GM12878 (cell line): ENCODE data around the gene NISCH. TPM values are rescaled to one million over a fixed set of nuclear protein-coding genes. Genes with fewer than 3 reads are reported as not detected.

Source experiments
- ATAC-seq: fragments of 200-7000 bp; cut with Tn5 transposase; 3 replicates; pipeline ENCODE4 v1.9.1; 2020; ENCODE audit warnings: mild to moderate bottlenecking, moderate library complexity
- BruUV-seq: library from RNA; stranded (reverse); fragments of 400-500 nt; replicated peaks from 2 replicates; lab custom pipeline; 2021; lab: Mats Ljungman, UMichigan
- CTCF ChIA-PET: fragments of 300-600 bp; sonication (Branson Sonifier 250); formaldehyde crosslinking; extraction: SDS; loops from one replicate; lab custom pipeline; 2021; ENCODE audit warnings: inconsistent platforms; lab: Yijun Ruan, JAX
- POLR2A ChIA-PET: fragments of 350-600 bp; formaldehyde crosslinking; extraction: SDS; loops from one replicate; lab custom pipeline; 2021; ENCODE audit warnings: inconsistent platforms; lab: Charles Lee
- RAD21 ChIA-PET: fragments of 300-600 bp; sonication (Branson Sonifier 250); formaldehyde crosslinking; loops from one replicate; lab custom pipeline; 2023; ENCODE audit warnings: antibody characterized with exemption; ENCODE audit not compliant: unreplicated experiment; lab: Charles Lee
- SMC1A ChIA-PET: fragments of 300-600 bp; sonication (Branson Sonifier 250); formaldehyde crosslinking; loops from one replicate; lab custom pipeline; 2023; ENCODE audit not compliant: unreplicated experiment, uncharacterized antibody; lab: Charles Lee
- DNase-seq: peaks from one replicate; pipeline ENCODE4 v3.0.0-alpha.2; 2011; ENCODE audit warnings: low read depth, low spot score
- FAIRE-seq: peaks from 3 replicates; lab custom pipeline; 2011; peaks lifted over from hg19 to GRCh38; lab: Jason Lieb, UNC
- H2AFZ ChIP-seq: 2 replicates; pipeline ENCODE4 v1.6.0; 2011; ENCODE audit warnings: low read depth, low read length, control low read depth; ENCODE audit not compliant: control insufficient read depth
- H3K27ac ChIP-seq: 2 replicates; pipeline ENCODE4 v1.5.1; 2011; ENCODE audit warnings: control low read depth; ENCODE audit not compliant: control insufficient read depth, insufficient read depth
- H3K27me3 ChIP-seq, 2 experiments: replicated peaks in 1 of 2; 2 replicates each; pipeline versions ENCODE4 v1.6.0 to v1.6.1; 2011; ENCODE audit warnings: low read length in 1 of 2; ENCODE audit not compliant: control insufficient read depth in 2 of 2, insufficient read depth in 2 of 2
- H3K36me3 ChIP-seq, 2 experiments: 2 replicates each; pipeline ENCODE4 v1.5.1; 2011; ENCODE audit warnings: low read length in 1 of 2; ENCODE audit not compliant: control insufficient read depth in 2 of 2, insufficient read depth in 2 of 2
- H3K4me1 ChIP-seq: 2 replicates; pipeline ENCODE4 v1.6.1; 2011; ENCODE audit warnings: mild to moderate bottlenecking, low read length, moderate library complexity, mixed read lengths; ENCODE audit not compliant: control insufficient read depth, insufficient read depth
- H3K4me2 ChIP-seq: 2 replicates; pipeline ENCODE4 v1.6.0; 2011; ENCODE audit warnings: control low read depth; ENCODE audit not compliant: control insufficient read depth, insufficient read depth
- H3K4me3 ChIP-seq: fragments of 200-600 bp; sonication (generic); 2 replicates; pipeline ENCODE4 v1.5.1; 2016
- H3K79me2 ChIP-seq: 2 replicates; pipeline ENCODE4 v1.6.0; 2011; ENCODE audit warnings: low read length; ENCODE audit not compliant: control insufficient read depth, insufficient read depth
- H3K9ac ChIP-seq: 2 replicates; pipeline ENCODE4 v1.8.0; 2011; ENCODE audit warnings: low read length, control low read depth, mixed read lengths; ENCODE audit not compliant: control insufficient read depth, insufficient read depth
- H3K9me3 ChIP-seq: replicated peaks from 3 replicates; pipeline ENCODE4 v1.5.1; 2011; ENCODE audit warnings: mild to moderate bottlenecking, low read length; ENCODE audit not compliant: control insufficient read depth, insufficient read depth
- H4K20me1 ChIP-seq: 2 replicates; pipeline ENCODE4 v1.6.0; 2011; ENCODE audit not compliant: control insufficient read depth, insufficient read depth
- CBFB ChIP-seq: IDR thresholded peaks from 2 replicates; pipeline ENCODE4 v1.6.1; 2016; ENCODE audit warnings: antibody characterized with exemption, low read depth
- CREB1 ChIP-seq: IDR thresholded peaks from 2 replicates; pipeline ENCODE4 v1.6.1; 2012; ENCODE audit warnings: low read depth, mild to moderate bottlenecking, inconsistent platforms
- CREM ChIP-seq: IDR thresholded peaks from 2 replicates; pipeline ENCODE4 v1.6.1; 2014; ENCODE audit warnings: antibody characterized with exemption, low read depth
- FOS ChIP-seq: IDR thresholded peaks from 3 replicates; pipeline ENCODE4 v1.6.1; 2011; ENCODE audit warnings: borderline replicate concordance; ENCODE audit not compliant: insufficient read length; ENCODE audit errors: extremely low read depth
- GATAD2B ChIP-seq: fragments of 450-650 bp; conservative IDR thresholded peaks from 2 replicates; pipeline ENCODE4 v1.6.1; 2017; ENCODE audit warnings: low read depth, mild to moderate bottlenecking, moderate library complexity
- HDAC6 ChIP-seq: fragments of 200-600 bp; sonication (generic); IDR thresholded peaks from one replicate; pipeline ENCODE4 v1.8.0; 2017; ENCODE audit warnings: antibody characterized with exemption; ENCODE audit not compliant: unreplicated experiment
- IKZF1 ChIP-seq: fragments of 450-650 bp; conservative IDR thresholded peaks from 2 replicates; pipeline ENCODE4 v1.6.1; 2017; ENCODE audit warnings: antibody characterized with exemption, mild to moderate bottlenecking
- NBN ChIP-seq: fragments of 450-650 bp; IDR thresholded peaks from 2 replicates; pipeline ENCODE4 v1.6.1; 2016
- PRDM15 ChIP-seq: fragments of 450-650 bp; formaldehyde crosslinking; IDR thresholded peaks from 2 replicates; pipeline ENCODE4 v1.4.0; 2020; ENCODE audit warnings: mild to moderate bottlenecking, moderate library complexity
- RUNX3 ChIP-seq: IDR thresholded peaks from 2 replicates; pipeline ENCODE4 v1.6.1; 2012; ENCODE audit warnings: low read length, inconsistent platforms
- SIN3A ChIP-seq: IDR thresholded peaks from 2 replicates; pipeline ENCODE4 v1.6.1; 2012; ENCODE audit warnings: low read depth, low read length, improper control_type of control experiment
- SUZ12 ChIP-seq: fragments of 200-600 bp; sonication (generic); IDR thresholded peaks from one replicate; pipeline ENCODE4 v1.6.1; 2018; ENCODE audit warnings: antibody characterized with exemption, mild to moderate bottlenecking; ENCODE audit not compliant: unreplicated experiment
- USF1 ChIP-seq: IDR thresholded peaks from 2 replicates; pipeline ENCODE4 v1.6.1; 2011; ENCODE audit warnings: borderline replicate concordance, low read depth, mild to moderate bottlenecking, moderate library complexity, mixed read lengths, low read length; ENCODE audit not compliant: insufficient read depth; ENCODE audit errors: extremely low read length
- YBX1 ChIP-seq: fragments of 450-650 bp; IDR thresholded peaks from 2 replicates; pipeline ENCODE4 v1.6.1; 2016; ENCODE audit warnings: antibody characterized with exemption
- ZNF274 ChIP-seq: IDR thresholded peaks from one replicate; pipeline ENCODE4 v1.8.0; 2011; ENCODE audit not compliant: insufficient read length, insufficient read depth
- WGBS: methylation state at CpG from one replicate; pipeline ENCODE4 v1.1.6; 2016; ENCODE audit warnings: low lambda C conversion rate; ENCODE audit not compliant: insufficient replicate concordance, insufficient coverage; ENCODE audit errors: missing lambda C conversion rate; 5-methylcytosine and 5-hydroxymethylcytosine counted together
- in situ Hi-C: fragments of 300-500 bp; cut with MboI; formaldehyde crosslinking; loops from 9 replicates; pipeline ENCODE4 v1.14.3; 2018; ENCODE audit warnings: mixed read lengths
- intact Hi-C: fragments of 100-400 bp; cut with micrococcal nuclease; formaldehyde crosslinking; loops from one replicate; pipeline ENCODE4 v1.14.2; 2022; ENCODE audit not compliant: unreplicated experiment
- polyA plus RNA-seq, 11 experiments: library from polyadenylated mRNA; depleted of rRNA in 4 of 11; unstranded in 6 of 11; stranded (reverse) in 5 of 11; fragments of >200 nt; fragmentation: Nextera tagmentation in 4 of 11; fragmentation: Illumina TruSeq in 1 of 11; extraction: Ambion mirVana in 4 of 11; extraction: Trizol in 1 of 11; gene quantifications; 1 replicate in 1 of 11; 2 replicates in 10 of 11; pipeline versions ENCODE4 v1.2.1 to v1.2.3, GENCODE V29; 2011 to 2016; ENCODE audit warnings: inconsistent platforms in 2 of 11, missing spikeins in 2 of 11, low read depth in 1 of 11
- total RNA-seq, 4 experiments: library from RNA; depleted of rRNA in 3 of 4; stranded (reverse); fragments of >200 nt in 3 of 4; fragmentation: Illumina TruSeq in 1 of 4; extraction: Trizol in 1 of 4; gene quantifications; 2 replicates each; pipeline versions ENCODE4 v1.2.1 to v1.2.3, GENCODE V29; 2013 to 2021
- TF ChIP-seq, protein P1 (sequence below): IDR thresholded peaks from 2 replicates; pipeline ENCODE4 v1.6.1; 2012; ENCODE audit warnings: mild to moderate bottlenecking, low read depth, low read length

The NISCH gene
- total and polyA plus RNA-seq, 10 of the 15 experiments (the other 5 are each of a cell fraction or from before 2014, with no cell fraction given): 0.76 to 52.5 (median 24.6) TPM

DNA sequence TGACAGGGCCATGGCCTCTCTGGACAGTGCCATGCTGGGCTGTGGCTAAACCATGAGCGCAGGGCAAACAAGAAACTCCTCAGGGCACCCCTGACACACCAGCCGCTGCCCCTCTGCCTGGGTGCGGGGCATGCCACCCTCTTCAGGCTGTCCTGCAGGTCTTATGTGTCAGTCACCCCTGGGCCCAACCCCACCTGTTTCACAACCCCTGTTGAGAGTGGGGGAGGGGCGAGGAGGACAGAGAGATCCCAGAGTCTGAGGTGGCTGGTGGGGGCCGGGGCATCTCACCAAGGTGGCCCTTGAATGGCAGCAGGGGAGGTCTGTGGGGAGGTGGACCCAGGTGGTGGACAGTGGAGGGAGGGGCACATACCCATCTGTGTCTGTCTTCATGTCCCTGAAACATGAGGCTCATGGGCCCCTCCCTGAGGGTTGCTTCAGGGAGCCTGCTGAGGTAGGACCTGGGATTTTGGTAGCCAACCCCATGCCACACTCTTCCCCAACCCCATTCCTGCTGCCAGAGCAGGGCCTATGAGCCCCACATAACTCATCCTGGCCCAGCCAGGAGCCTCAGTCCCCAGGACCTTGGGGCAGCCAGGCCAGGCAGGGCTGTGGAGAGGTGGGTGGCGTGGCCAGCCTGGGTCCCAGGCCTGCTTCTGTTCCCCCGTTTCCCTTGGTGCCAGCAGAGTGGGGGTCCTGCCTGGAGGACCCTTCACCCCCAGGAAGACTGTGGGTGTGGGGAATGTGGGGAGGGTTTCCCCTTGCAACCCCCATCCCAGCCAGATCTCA is 38.0 kb downstream of the NISCH start:
- no peaks in the 10 kb centered on the region for H3K79me2 ChIP-seq
- no peak overlapping the region for H3K4me2 ChIP-seq
- H2AFZ ChIP-seq: no peak overlapping the region
- intact Hi-C loops (no loop called here), in situ Hi-C loops (no loop called here)
- TF ChIP-seq USF1 (no peak), SIN3A (no peak), NBN (no peak), FOS (no peak), GATAD2B (no peak), CBFB (no peak), HDAC6 (no peak), IKZF1 (no peak), PRDM15 (no peak), RUNX3 (no peak), CREM (no peak), ZNF274 (no peak), CREB1 (no peak), YBX1 (no peak), SUZ12 (no peak)
- TF ChIP-seq, protein P1, sequence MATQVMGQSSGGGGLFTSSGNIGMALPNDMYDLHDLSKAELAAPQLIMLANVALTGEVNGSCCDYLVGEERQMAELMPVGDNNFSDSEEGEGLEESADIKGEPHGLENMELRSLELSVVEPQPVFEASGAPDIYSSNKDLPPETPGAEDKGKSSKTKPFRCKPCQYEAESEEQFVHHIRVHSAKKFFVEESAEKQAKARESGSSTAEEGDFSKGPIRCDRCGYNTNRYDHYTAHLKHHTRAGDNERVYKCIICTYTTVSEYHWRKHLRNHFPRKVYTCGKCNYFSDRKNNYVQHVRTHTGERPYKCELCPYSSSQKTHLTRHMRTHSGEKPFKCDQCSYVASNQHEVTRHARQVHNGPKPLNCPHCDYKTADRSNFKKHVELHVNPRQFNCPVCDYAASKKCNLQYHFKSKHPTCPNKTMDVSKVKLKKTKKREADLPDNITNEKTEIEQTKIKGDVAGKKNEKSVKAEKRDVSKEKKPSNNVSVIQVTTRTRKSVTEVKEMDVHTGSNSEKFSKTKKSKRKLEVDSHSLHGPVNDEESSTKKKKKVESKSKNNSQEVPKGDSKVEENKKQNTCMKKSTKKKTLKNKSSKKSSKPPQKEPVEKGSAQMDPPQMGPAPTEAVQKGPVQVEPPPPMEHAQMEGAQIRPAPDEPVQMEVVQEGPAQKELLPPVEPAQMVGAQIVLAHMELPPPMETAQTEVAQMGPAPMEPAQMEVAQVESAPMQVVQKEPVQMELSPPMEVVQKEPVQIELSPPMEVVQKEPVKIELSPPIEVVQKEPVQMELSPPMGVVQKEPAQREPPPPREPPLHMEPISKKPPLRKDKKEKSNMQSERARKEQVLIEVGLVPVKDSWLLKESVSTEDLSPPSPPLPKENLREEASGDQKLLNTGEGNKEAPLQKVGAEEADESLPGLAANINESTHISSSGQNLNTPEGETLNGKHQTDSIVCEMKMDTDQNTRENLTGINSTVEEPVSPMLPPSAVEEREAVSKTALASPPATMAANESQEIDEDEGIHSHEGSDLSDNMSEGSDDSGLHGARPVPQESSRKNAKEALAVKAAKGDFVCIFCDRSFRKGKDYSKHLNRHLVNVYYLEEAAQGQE: no peak
- CTCF ChIA-PET: no interaction called here
- no peaks in the 10 kb centered on the region for H3K4me1 ChIP-seq
- no peak overlapping the region for H3K27ac ChIP-seq
- no peaks in the 10 kb centered on the region for H4K20me1 ChIP-seq
- H3K9ac ChIP-seq: no peak overlapping the region
- H3K27me3 ChIP-seq: no peaks in the 10 kb centered on the region
- H3K36me3 ChIP-seq: peaks cover 0 to 16% of the 10 kb centered on the region in 2 experiments; a peak in 3 of 4 replicates
- H3K4me3 ChIP-seq: no peak overlapping the region
- DNase-seq (no peak), ATAC-seq (no peak; the same call in 2 of the 3 replicates), FAIRE-seq (no peak)
- POLR2A ChIA-PET: no interaction called here
- no TSS peak for BruUV-seq
- RAD21 ChIA-PET: no interaction called here
- 71% methylated on average over 7 of the region's 7 CpGs for WGBS
- SMC1A ChIA-PET: no interaction called here
- no peaks in the 10 kb centered on the region for H3K9me3 ChIP-seq
